SK-N-SH treated with all-trans-retinoic acid at 6 μM for 48 hours (cell line): ENCODE measurements around the gene MYO1H.

Source experiments
- ZFP30 ChIP-seq: fragments of 450-650 bp; formaldehyde crosslinking; IDR thresholded peaks from 2 replicates; pipeline ENCODE4 v1.5.0; 2022; ENCODE audit warnings: mild to moderate bottlenecking, moderate library complexity
- ZNF565 ChIP-seq: fragments of 450-650 bp; formaldehyde crosslinking; conservative IDR thresholded peaks from 2 replicates; pipeline ENCODE4 v1.5.0; 2020; ENCODE audit warnings: low read depth, mild to moderate bottlenecking, moderate library complexity

GRCh38 chr12:109301643-109302168 lies 46.0 kb upstream of the MYO1H start:
- no peak for TF ChIP-seq ZNF565
- no peak for TF ChIP-seq ZFP30 (CRISPR knock-in tag)
